Left forelimb (tissue), 1 donor: ENCODE data around the gene GRK6.

ENCODE experiments used
- DNase-seq: peaks from one replicate; pipeline ENCODE4 v3.0.0-alpha.2; 2018; ENCODE audit warnings: low spot score

The GRK6 gene

DNA sequence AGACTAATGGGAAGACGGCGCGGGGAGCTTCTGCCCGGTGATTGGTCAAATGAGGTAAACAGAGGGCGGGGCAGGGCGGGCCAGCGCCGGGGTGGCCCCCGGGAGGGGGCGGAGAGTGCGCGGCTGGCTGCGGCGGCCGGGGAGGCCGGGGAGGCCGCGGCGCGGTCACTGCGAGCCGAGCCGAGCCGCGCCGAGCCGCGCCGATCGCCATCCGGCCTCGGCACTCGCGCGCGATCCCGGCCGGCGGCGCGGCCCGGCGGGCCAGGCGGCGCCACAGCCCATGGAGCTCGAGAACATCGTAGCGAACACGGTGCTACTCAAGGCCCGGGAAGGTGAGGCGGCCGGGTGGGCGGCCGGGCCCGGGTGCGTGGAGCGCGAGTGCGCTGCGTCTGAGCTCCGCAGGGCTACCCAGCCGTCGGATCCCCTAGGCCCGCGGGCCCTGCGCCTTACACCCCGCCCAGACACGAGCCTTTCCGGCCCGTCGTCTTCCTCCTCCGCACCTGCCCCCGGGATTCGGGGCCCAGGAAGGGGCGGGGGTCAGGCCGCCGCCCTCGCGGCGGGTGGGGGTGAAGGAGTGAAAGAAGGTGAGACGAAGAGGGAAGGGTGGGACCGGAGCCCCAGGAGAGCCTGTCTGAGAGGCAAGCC is at the start of gene GRK6:
GRK6 (plus strand) TSS at position 111 of the 645 bp plus-strand sequence; CDS start at position 281, 170 bp downstream.
- DNase-seq: no peak

DNA sequence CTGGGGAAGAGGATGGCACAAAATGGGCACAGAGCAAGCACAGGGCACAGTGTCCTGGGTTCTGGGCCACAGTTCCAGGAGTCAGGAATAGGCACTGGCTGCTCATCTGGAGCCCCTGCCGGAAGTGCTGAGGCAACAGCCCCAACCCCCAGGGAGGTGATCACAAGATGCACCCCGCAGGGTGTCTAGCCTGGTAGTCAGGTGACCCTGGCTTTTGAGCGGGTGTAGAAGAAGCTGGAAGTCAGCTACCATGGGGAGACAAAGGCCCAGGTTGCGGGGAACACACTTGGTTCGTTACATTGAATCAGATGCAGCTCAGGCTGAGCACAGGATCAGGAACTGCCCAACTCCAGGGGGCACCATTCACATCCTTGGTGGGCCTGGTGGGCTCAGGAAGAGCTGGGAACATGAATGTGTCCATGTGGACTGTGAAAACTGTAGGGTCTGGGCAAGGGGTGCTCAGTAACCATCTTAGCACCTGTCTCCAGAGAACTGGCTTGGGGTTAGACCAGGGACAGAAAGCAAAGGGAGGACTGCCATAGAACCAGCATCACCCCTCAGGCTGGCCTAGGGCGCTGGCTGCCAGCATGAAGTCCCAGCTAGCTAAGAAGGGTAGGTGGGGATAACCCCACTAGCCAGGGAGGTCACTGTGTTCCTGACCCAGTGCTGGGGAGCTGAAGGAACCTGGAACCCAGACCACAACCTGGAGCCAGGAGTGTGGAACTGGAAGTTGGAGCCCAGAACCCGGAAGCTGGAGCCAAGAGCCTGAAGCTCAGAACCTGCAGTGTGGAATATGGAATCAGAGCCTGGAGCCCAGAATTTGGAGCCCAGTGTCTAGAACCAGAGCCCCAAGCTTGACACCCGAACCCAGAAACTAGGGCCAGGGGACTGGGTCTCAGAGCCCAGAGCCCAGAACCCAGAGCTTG is 48.4 kb upstream of the GRK6 start:
- no peak for DNase-seq

DNA sequence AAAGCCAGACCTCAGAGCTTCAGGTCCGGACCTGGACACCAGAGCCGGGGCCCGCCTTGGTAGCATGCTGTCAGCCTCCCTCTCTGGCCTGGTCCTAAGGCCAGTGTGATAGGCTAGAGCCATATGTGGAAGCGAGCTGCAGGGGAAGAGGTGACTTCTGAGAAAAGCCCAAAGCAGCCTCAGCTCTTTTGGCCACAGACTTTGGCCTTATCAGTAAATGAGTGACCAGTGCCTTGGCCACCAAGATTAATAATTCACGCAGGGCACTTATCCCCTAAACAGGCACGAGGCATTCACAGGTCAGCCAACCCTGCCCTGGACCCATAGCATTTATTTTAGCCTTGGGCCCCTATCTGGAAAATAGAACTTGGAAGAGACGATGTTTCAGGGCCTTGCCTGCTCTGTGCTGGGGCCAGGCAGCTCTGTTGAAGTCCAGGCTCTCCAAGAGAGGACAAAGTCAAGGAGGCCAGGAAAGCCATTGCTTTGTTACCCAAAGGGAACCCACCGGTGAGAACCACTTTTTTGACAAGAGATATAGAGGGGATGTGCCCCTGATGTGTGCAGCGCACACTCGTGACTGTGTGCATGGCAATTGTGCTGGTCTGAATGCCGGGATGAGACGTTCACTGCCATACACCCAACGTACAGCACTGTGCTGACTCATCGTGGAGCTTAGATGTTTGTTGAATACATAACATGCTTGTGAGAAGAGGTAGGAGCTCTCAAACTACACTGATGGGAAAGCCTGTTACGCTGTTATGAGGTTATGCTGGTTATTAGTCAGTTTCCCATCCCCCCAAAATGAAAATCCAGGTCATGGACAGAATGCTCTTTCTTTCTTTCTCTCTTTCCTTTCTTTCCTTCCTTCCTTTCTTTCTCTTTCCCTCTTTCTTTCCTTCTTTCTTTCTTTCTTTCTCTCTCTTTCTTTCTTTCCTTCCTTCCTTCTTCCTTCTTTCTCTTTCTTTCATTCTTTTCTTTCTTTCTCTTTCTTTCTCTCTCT is 47.3 kb upstream of the GRK6 start:
- no peak for DNase-seq

- DNase-seq: no peak
These were observed 45.7 kb upstream of the GRK6 start for GRCh38 chr5:177380805-177381126.

DNA sequence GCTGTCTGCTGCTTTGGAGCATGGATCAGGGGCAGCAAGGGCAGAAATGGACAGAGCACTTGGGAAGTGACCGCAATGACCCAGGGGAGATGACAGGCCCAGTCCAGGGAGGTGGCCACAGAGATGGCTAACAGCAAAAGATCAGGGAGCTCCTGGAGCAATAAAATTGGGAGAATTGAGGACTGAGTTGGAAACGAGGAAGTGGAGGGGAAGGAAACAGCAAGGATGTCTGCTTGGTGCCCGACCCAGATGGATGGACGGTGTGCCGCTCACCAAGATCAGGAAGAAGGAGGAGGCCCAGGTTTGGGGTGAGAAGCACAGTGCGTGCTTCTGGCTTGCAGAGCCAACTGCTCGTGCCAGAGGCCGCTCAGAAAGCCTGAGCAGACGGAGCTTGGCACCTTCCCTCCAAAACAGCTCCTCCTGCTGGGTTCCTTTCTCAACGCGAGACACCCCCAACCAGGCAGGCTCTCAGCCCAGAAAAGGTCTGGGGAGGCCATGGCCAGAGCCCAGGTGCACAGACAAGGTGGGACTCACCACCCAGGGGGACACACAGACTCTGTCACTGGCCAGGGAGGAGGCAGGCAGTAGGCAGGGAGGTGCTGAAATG is 44.0 kb upstream of the GRK6 start:
- no peak for DNase-seq

DNA sequence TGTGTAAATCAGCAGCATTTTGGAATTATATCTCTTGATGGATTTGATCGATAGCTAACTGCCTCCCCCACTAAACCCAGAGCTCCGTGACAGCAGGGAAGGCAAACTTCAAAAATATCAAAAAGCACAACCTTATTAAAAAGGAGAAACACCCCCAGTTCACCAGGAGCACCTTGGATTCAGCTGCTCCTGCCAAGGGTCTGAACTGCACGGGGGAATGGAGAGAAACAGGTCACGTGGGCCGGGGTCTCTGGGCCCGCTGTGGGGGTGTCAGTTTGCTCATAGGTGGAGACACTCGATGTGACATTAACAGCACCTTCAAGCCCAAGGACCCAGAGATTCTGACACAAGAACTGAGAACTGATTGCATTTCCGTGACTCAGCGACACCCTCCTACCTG is 43.3 kb upstream of the GRK6 start:
- no peak for DNase-seq

- no peak for DNase-seq
These were observed 42.3 kb upstream of the GRK6 start, which contains the start of gene SLC34A1 for GRCh38 chr5:177384134-177384533. SLC34A1 (plus strand) TSS chr5:177384434; CDS start chr5:177385742, 1,308 bp downstream.

DNA sequence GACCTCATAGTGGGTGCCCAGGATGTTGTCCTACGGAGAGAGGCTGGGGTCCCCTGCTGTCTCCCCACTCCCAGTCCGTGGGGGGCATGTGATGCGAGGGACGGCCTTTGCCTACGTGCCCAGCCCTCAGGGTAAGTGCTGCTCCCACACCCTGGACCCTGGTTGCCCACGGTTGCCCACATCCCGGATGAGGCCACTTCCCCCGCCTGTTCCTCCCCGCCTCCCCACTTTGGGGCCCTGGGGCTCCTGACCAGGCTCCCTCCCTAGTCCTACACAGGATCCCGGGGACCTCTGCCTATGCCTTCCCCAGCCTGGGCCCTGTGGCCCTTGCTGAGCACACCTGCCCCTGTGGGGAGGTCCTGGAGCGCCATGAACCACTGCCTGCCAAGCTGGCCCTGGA is 40.8 kb upstream of the GRK6 start:
- no peak for DNase-seq

GRCh38 chr5:177386542-177386941 is 39.9 kb upstream of the GRK6 start:
- DNase-seq: no peak

DNA sequence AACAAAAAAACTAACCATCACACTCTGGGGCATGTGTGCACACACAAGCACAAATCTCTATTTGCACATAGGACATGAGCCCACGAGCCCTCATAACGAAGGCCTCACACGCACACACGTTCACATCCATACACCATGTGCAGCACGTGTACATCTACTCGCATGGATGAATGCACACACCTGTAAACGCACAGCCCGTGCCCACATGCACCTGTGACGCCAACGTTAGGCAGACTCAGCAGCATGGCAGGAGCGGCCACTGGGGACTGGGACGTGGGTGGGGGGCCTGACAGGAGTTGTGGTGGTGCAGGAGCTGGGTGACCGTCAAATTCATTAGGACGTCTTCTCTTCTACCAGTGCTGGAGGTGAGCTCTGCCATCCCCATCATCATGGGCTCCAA is 39.1 kb upstream of the GRK6 start:
- DNase-seq: no peak

GRCh38 chr5:177388521-177389052 is 37.9 kb upstream of the GRK6 start:
- no peak for DNase-seq

- DNase-seq: no peak
These were observed 37.0 kb upstream of the GRK6 start for GRCh38 chr5:177389241-177390169.

DNA sequence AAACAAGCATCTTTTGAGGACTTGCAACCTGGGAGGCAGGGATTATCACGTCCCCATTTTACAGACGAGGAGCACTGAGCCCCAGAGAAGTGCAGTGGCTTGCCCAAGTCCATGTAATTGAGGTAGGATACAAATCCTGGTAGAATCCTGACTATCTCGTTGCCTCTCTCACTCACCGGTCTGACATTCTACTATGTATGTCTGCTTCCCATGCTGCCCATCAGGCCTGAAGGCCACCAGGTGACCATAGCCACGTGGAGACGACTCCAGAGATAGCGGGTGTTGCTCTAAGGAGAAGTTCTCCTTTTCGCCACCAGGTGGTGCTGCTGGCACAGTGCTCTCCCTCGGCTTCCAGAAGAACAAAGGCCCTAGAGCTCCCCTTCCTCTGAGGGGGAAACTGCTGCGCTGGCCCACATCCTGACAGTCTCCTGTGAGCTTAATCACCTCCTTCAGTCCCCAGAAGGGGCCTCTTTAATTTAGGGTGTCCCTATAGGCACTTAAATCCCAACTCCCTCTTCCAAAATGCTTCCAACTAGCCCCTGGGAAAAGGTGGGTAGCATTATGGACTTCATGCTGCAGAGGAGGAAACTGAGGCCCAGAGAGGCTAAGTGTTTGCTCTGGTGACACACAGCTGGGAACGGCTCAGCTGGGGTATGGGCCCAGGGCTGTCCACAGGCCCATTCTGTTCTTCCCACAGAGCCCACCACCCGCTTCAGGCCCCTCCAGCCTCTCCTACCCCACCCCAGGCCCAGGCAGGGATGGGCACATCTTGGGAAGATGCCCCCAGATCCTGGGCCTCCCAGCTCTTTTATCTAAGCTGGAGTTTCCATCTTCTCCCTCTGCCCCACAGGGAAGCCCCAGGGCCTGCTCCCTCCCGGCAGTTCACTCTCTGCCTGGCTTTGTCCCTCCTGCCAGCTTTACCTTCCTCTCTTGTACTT is 35.8 kb upstream of the GRK6 start:
- peak; percentile 86 for DNase-seq

DNA sequence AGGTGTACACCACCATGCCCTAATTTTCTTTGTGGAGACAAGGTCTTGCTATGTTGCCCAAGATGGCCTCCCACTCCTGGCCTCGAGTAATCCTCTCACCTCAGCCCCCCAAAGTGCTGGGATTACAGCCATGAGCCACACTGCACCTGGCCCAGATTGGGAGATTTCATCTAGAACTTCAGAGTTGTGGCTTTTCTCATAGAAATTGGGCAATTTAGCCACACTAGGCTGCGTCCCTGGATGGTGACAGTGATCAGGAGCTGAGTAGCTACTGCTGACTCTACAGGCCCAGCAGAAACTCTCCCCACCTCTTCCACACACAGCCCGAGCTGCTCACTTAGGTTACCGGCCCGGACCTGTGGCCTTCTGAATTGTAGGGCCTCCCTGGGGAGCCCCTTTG is 33.7 kb upstream of the GRK6 start:
- DNase-seq: no peak

- no peak for DNase-seq
These were observed 33.2 kb upstream of the GRK6 start for GRCh38 chr5:177393206-177393765.

DNA sequence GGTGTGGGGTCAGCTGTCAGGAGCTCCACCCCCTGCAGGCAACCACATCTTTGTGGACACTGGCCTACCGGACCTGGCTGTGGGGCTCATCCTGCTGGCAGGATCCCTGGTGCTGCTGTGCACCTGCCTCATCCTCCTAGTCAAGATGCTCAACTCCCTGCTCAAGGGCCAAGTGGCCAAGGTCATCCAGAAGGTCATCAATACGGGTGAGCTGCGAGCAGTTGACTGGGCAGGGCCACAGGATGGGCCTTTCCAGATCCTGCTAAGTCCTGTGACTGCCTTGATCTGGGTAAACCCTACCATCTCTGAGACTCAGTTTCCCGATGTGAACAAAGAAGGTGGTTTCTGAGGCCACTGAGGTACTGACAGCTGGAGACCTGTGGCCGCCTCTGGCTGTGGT is 32.5 kb upstream of the GRK6 start:
- no peak for DNase-seq

DNA sequence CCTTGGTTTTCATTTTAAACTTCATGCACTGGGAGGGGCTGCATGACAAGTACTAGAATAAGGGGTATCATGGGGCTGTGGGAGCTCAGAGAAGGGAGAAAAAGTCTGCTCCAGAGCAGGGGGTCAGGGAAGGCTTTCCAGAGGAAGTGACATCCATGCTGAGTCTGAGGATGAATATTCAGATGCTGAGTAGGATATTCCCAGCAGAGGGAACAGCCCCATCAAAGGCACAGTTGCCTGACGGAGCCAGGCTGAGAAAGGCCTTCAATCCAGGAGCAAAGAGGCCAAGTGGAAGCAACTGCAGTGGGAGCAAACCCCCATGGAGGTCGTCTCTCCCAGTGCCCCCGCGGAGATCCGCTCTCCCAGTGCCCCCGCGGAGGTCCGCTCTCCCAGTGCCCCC is 30.4 kb upstream of the GRK6 start:
- no peak for DNase-seq

DNA sequence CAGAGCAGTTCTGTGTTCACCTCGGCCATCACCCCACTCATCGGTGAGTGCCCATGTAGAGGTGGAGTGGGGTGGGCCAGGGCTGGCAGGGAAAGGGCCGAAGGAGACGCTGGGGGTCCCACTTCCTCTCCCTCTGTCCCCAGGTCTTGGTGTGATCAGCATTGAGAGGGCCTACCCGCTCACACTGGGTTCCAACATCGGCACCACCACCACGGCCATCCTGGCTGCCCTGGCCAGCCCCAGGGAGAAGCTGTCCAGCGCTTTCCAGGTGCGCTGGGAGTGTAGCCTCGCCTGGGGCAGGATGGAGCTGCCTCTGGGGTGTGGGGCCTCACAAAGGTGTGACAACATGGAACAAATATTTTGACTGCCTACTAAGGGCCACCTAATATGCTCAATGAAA is 29.7 kb upstream of the GRK6 start:
- DNase-seq: no peak

DNA sequence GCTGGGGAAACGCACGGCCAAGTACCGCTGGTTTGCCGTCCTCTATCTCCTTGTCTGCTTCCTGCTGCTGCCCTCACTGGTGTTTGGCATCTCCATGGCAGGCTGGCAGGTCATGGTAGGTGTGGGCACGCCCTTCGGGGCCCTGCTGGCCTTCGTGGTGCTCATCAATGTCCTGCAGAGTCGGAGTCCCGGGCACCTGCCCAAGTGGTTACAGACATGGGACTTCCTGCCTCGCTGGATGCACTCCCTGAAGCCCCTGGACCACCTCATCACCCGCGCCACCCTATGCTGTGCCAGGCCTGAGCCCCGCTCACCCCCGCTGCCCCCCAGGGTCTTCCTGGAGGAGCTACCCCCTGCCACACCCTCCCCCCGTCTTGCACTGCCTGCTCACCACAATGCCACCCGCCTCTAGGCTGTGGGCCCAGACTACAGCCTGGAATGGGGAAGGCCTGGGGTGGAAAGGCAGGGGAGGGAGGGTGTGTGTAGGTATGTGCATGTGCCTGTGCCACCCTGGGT is 28.5 kb upstream of the GRK6 start:
- DNase-seq: no peak
